ENCODE measurements around the gene TAS1R3. TPM values are rescaled to one million over a fixed set of nuclear protein-coding genes. Genes with fewer than 3 reads are reported as not detected.
A peak's percentile ranks its signal among the peaks of the same experiment; 100 is the strongest.

Gene TAS1R3
- total and polyA plus RNA-seq, 5 experiments from 2014 or later = 0.10 to 3.0 (median 2.7) TPM; not detected in 2

GRCh38 chr1:1341549-1342021 lies 10.5 kb downstream of the TAS1R3 start:
- ATAC-seq = no peak
- H3K9me3 Mint-ChIP-seq = no peaks in the 10 kb centered on the region
- no peaks in the 10 kb centered on the region for H3K36me3 Mint-ChIP-seq
- peak overlapping the region in 1 of 10 donors; percentile 2 for H3K27ac Mint-ChIP-seq
- H3K27me3 Mint-ChIP-seq = no peaks in the 10 kb centered on the region
- peaks cover 0 to 4% (median 3%) of the 10 kb centered on the region in 4 donors for H3K4me1 Mint-ChIP-seq
- no peak for DNase-seq
- no peak overlapping the region for H3K4me3 Mint-ChIP-seq
- POLR2A ChIA-PET = no interaction called here

DNA sequence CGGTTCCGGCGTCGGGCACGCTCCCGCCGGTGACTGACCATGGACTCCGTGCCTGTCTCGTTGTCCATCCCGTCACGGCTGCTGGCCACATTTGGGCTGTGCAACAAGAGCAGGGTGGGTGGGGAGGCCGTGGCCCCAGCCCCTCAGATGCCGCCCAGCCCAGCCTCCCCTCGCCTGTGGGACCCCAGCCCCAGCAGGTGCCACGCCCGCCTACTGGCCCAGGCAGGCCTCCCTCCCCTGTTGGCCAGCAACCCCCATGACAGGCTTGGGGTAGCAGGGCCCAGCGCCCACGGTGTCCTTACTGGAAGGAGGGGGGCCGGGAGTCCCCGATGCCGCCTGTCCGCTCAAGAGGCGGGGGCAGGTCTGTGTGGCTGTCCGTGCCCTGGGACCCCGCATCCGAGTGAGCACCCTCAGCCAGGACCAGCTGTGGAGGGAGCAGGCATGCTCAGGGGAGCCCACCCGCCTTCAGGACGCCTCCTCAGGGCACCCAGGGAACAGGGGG lies 11.0 kb downstream of the TAS1R3 start:
- POLR2A ChIA-PET = interaction anchor here (0.5 kb wide), 1 partner anchor 203 kb away, joined by 6 read pairs; no protein-coding TSS in a partner anchor

DNA sequence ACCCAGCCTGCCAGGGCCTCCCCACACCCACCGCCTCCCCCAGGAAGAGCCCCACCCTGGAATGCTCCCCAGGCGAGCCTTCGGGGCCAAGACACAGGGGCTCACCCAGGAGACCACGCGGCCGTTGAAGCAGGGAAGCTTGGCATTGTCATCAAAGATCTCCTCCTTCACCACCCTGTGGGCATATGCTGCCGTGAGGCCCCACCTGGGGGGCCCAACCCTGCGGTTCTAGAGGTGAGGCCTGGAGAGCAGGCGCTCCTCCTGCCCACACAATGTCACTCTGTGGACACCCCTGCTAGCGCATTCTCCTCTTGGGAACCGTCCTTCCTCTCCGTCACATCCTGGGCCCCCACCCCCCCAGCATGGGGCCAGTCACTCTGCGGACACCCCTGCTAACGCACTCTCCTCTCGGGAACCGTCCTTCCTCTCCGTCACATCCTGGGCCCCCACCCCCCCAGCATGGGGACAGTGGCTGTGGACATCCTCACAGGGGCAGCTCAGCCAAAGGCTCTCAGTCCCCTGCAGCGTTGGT lies 11.6 kb downstream of the TAS1R3 start:
- H3K9me3 Mint-ChIP-seq = no peaks in the 10 kb centered on the region
- peak overlapping the region in 2 of 10 donors; percentile 41 to 53 for H3K27ac Mint-ChIP-seq
- no peaks in the 10 kb centered on the region for H3K36me3 Mint-ChIP-seq
- no peaks in the 10 kb centered on the region for H3K27me3 Mint-ChIP-seq
- POLR2A ChIA-PET = interaction anchor here (0.5 to 0.9 kb wide), 2 partner anchors 32 to 204 kb away, joined by 3 to 6 read pairs; no protein-coding TSS in a partner anchor
- H3K4me1 Mint-ChIP-seq = peaks cover 9 to 13% (median 11%) of the 10 kb centered on the region in 4 donors
- ATAC-seq = no peak
- no peak for DNase-seq
- no peak overlapping the region for H3K4me3 Mint-ChIP-seq

More for the DNA sequence above, 11.0 kb downstream of the TAS1R3 start:
- no peaks in the 10 kb centered on the region for H3K36me3 Mint-ChIP-seq
- no peaks in the 10 kb centered on the region for H3K27me3 Mint-ChIP-seq
- H3K4me1 Mint-ChIP-seq = peaks cover 5 to 9% (median 7%) of the 10 kb centered on the region in 4 donors
- H3K4me3 Mint-ChIP-seq = no peak overlapping the region
- no peaks in the 10 kb centered on the region for H3K9me3 Mint-ChIP-seq
- DNase-seq (no peak), ATAC-seq (no peak)
- H3K27ac Mint-ChIP-seq = no peak overlapping the region

DNA sequence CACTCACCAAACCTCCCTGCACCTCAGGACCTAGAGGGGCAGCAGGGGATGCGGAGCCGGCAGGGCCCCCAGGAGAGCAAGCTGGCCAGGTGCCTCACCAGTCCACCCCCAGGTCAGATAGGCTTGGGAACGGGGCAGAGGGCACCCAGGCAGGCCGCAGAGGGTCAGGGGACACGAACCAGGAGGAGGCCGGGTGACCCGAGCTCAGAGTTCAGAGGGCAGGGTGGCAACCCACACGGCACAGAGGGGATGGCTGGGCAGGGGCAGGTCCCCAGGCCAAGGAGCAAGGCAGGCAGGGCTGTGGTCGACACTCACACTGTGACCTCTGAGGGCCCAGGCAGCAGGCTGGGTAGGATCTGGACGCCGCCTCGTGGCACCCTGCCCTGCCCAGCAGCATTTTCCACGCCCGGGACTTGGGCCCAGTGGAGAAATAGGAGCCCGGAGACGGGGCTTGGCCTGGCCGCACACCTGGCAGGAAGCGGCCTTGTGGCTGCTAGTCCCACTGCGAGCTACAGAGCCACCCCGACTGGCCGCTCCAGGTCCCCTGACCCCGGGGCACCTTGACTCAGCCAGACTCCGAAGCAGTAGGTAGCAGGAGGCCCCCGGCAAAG lies 12.8 kb downstream of the TAS1R3 start:
- H3K9me3 Mint-ChIP-seq = no peaks in the 10 kb centered on the region
- H3K4me3 Mint-ChIP-seq = no peak overlapping the region
- H3K4me1 Mint-ChIP-seq = peaks cover 9 to 19% (median 15%) of the 10 kb centered on the region in 4 donors
- ATAC-seq = no peak
- H3K27ac Mint-ChIP-seq = peak overlapping the region in 1 of 10 donors; percentile 53
- no peaks in the 10 kb centered on the region for H3K36me3 Mint-ChIP-seq
- POLR2A ChIA-PET = interaction anchor here (0.6 to 1.2 kb wide), 4 partner anchors 12 to 193 kb away, joined by 3 to 4 read pairs (median 4); no protein-coding TSS in a partner anchor
- no peaks in the 10 kb centered on the region for H3K27me3 Mint-ChIP-seq
- no peak for DNase-seq

DNA sequence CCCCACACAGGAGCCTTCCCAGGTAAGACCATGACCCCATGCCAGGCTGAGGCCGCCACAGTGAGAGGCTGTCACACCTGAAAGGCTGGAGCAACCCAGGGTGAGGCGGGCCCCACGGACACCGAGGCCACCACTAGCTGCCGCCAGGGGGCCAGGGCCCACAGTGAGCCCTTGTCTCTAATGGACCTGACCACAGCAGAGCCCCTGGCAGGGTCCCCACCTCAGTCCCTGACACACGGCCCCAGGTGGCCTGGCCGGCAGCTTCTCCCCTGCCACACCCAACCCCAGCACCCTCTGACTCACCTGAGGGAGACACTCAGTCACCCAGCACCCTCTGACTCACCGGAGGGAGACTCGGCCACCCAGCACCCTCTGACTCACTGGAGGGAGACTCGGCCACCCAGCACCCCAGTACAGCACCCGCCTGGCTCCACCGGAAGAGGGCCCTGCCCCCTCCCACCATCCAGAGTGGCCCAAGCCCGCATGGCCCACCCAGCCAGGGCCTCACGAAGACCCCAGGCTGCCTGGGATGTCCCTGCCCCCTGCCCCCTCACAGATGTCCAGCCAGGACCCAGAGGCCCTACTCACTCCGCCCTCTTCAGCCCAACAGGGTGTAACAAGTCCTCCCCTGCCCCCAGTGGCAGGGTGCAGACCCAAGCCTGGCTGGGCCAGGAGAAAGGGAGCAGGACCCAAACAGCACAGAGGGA lies 13.7 kb downstream of the TAS1R3 start:
- Mint-ChIP-seq H3K27me3 (no peaks in the 10 kb centered on the region), H3K4me1 (peaks cover 9 to 19% (median 15%) of the 10 kb centered on the region in 4 donors), H3K27ac (no peak overlapping the region), H3K9me3 (no peaks in the 10 kb centered on the region), H3K4me3 (no peak overlapping the region), H3K36me3 (no peaks in the 10 kb centered on the region)
- ATAC-seq (no peak), DNase-seq (no peak)
- POLR2A ChIA-PET = no interaction called here

GRCh38 chr1:1345384-1345783 lies 14.3 kb downstream of the TAS1R3 start:
- peaks cover 9 to 19% (median 15%) of the 10 kb centered on the region in 4 donors for H3K4me1 Mint-ChIP-seq
- H3K27me3 Mint-ChIP-seq = no peaks in the 10 kb centered on the region
- DNase-seq = no peak
- H3K27ac Mint-ChIP-seq = no peak overlapping the region
- POLR2A ChIA-PET = no interaction called here
- no peak overlapping the region for H3K4me3 Mint-ChIP-seq
- no peak for ATAC-seq
- no peaks in the 10 kb centered on the region for H3K36me3 Mint-ChIP-seq
- H3K9me3 Mint-ChIP-seq = no peaks in the 10 kb centered on the region

DNA sequence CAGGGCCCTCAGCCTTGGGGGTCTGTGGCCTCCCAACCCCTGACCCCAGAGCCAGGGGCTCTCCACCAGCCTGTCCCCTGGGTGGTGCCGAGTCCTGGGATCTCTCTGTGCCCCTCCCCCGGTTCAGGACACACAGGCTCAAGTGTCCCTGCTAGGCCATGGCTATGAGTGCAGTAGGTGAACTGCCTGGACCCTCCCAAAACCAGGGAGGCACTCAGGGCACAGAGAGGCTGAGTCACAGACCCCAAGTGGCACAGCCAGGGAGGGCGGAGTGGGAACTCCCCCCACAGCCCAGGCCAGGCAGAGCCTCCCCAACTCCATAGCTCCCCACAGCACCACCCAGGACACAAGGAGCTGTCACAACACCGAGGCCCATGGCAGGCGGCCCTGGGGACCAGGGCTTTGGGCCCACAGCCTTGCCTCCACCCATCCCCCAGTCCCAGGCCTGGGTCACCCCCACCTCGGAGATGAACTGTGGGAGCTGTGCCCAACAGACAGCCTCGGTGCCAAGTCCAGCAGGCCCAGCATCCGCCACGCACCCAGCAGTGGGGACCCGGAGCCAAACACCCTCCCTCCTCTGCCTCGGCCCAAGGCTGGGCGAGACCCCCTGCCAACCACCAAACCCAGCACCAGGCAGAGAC lies 14.9 kb downstream of the TAS1R3 start:
- Mint-ChIP-seq H3K36me3 (no peaks in the 10 kb centered on the region), H3K4me1 (peaks cover 9 to 19% (median 15%) of the 10 kb centered on the region in 4 donors), H3K9me3 (no peaks in the 10 kb centered on the region), H3K27ac (peak overlapping the region in 3 of 10 donors; percentile 25 to 51 (median 47)), H3K4me3 (no peak overlapping the region), H3K27me3 (no peaks in the 10 kb centered on the region)
- no peak for ATAC-seq
- no peak for DNase-seq
- POLR2A ChIA-PET = interaction anchor here (1.3 to 3.2 kb wide), 2 partner anchors 8 to 26 kb away, joined by 4 to 19 read pairs; no protein-coding TSS in a partner anchor

DNA sequence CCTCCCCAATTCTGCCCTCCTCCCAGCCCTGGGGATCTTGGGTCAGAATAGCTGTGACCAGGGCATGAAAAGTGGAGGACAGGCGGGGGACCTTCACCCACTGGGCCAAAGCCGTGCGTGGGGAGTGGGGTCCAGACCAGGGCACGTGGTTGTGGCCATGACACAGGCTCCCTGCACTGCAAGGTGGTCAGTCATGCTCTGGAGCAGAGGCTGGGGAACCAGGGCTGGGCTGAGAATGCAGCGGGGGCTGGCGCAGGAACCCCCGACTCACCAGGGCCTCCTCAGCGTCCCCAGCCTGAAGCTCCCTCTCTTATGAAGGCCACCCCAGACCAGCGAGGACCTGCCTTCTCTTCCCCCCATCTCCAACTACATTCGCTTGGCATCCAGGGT lies 15.4 kb downstream of the TAS1R3 start:
- peak overlapping the region in 3 of 10 donors; percentile 10 to 79 (median 70) for H3K4me3 Mint-ChIP-seq
- DNase-seq (no peak), ATAC-seq (no peak)
- peak overlapping the region in 1 of 10 donors; percentile 51 for H3K27ac Mint-ChIP-seq
- POLR2A ChIA-PET = interaction anchor here (1.0 to 3.2 kb wide), 3 partner anchors 9 to 26 kb away, joined by 3 to 19 read pairs (median 4); no protein-coding TSS in a partner anchor
- peaks cover 9 to 19% (median 15%) of the 10 kb centered on the region in 4 donors for H3K4me1 Mint-ChIP-seq
- H3K9me3 Mint-ChIP-seq = no peaks in the 10 kb centered on the region
- H3K36me3 Mint-ChIP-seq = no peaks in the 10 kb centered on the region
- H3K27me3 Mint-ChIP-seq = no peaks in the 10 kb centered on the region

DNA sequence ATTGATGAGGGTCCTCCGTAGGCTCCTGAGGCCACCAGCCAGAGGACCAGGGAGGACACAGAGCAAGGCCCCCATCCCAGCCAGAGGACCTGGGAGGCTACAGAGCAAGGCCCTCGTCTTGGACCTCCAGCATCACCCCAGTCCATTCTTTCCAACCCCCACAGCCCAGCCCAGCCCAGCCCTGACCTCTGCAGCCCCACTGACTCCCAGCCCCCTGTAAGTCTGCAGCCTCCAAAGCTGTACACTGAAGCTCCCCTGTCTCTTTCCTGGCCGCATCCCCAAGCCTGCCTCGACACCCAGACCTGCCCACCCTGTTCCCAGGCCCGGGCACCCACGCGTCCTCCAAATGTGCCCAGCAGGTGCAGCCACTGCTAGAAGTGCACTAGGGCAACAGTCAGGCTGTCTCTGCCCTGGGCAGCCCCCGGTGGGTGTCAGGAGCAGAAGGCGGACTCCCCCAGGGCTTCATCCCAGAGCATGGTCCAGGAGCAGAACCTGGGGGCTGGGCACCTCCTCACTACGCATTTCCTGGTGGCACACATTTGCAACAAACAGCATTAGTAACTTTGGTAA lies 16.0 kb downstream of the TAS1R3 start:
- peaks cover 10 to 23% (median 16%) of the 10 kb centered on the region in 4 donors for H3K4me1 Mint-ChIP-seq
- no peaks in the 10 kb centered on the region for H3K36me3 Mint-ChIP-seq
- H3K27me3 Mint-ChIP-seq = no peaks in the 10 kb centered on the region
- POLR2A ChIA-PET = interaction anchor here (1.0 to 3.2 kb wide), 10 partner anchors 9 to 73 kb away, joined by 3 to 19 read pairs (median 8); partner anchors contain the start of genes AURKAIP1, CCNL2, MRPL20 and MXRA8
- no peaks in the 10 kb centered on the region for H3K9me3 Mint-ChIP-seq
- peak overlapping the region in 7 of 10 donors; percentile 5 to 79 (median 43) for H3K27ac Mint-ChIP-seq
- ATAC-seq (no peak), DNase-seq (no peak)
- peak overlapping the region; percentile 22 to 82 (median 70) for H3K4me3 Mint-ChIP-seq

DNA sequence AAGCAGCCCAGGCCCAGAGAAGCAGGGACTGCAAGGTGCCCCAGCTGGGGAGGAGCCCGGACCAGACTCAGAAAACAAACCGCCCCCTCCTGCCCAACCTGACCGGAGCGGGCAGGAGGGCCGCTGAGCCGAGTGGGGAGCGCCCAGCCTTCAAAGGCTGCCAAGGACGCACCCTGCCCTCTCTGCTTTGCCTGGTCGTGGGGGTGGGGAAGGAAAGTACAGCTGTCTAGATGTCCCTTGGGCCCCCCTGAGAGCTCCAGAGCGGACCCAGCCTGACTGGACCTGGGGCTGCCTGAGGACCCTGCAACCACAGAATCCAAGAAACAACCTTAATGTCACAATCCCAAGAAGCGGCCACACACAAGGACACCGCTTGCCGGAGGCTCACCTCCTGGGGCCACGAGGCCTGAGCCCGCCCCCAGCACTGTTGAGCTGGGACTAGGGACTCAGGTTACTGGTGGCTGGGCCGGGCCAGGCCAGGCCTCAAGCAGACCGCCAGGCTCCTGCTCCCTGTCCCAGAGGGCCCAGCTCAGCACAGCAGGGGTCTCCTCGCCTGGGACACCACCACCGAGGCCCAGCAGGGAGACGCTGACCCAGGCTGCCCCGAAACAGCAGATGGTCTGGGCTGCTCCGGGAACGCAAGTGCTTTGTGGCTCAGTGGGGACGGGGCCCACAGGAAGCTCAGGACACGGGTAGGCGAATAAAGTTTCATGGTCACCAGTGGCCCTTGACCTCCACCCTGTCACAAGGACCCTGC lies 16.8 kb downstream of the TAS1R3 start:
- ATAC-seq (no peak), DNase-seq (no peak)
- Mint-ChIP-seq H3K27me3 (peaks cover 0 to 6% (median 0%) of the 10 kb centered on the region in 5 donors), H3K36me3 (no peaks in the 10 kb centered on the region), H3K27ac (peak overlapping the region; percentile 9 to 90 (median 70)), H3K4me1 (peaks cover 16 to 30% (median 24%) of the 10 kb centered on the region in 4 donors), H3K9me3 (no peaks in the 10 kb centered on the region), H3K4me3 (peak overlapping the region; percentile 46 to 88 (median 74))
- POLR2A ChIA-PET = interaction anchor here (0.6 to 3.2 kb wide), 15 partner anchors 10 to 267 kb away, joined by 3 to 19 read pairs (median 6); partner anchors contain the start of genes AURKAIP1, CCNL2, CPTP and INTS11
